Right hindlimb (tissue), 1 donor: ENCODE measurements around the gene XPO5.
"Not testable (repeated sequence)": the region's sequence is repeated elsewhere in the genome, so short reads cannot be mapped to it uniquely, and the experiment has no call there.

Experiments used
- DNase-seq: peaks from one replicate; pipeline ENCODE4 v3.0.0-alpha.2; 2018

Gene XPO5

GRCh38 chr6:43582911-43583310 is 7.1 kb upstream of the XPO5 start:
- no peak for DNase-seq

GRCh38 chr6:43579171-43579570 is 3.3 kb upstream of the XPO5 start:
- no peak for DNase-seq

GRCh38 chr6:43578748-43579147 is 2.9 kb upstream of the XPO5 start:
- no peak for DNase-seq

- no peak for DNase-seq
Observed at GRCh38 chr6:43575105-43575771, 600 bp downstream of the XPO5 start.

- no peak for DNase-seq
Observed at GRCh38 chr6:43572015-43572414, 3.8 kb downstream of the XPO5 start.

GRCh38 chr6:43570876-43571441 is 4.9 kb downstream of the XPO5 start:
- DNase-seq = no peak

- no peak for DNase-seq
Observed at GRCh38 chr6:43559328-43559727, 16.5 kb downstream of the XPO5 start.

- DNase-seq = not testable (repeated sequence)
Observed at GRCh38 chr6:43557620-43558019, 18.2 kb downstream of the XPO5 start.

GRCh38 chr6:43547222-43547621 is 28.6 kb downstream of the XPO5 start:
- no peak for DNase-seq

GRCh38 chr6:43544461-43544860 is 31.4 kb downstream of the XPO5 start:
- no peak for DNase-seq

- no peak for DNase-seq
Observed at GRCh38 chr6:43541774-43542471, 33.9 kb downstream of the XPO5 start.

GRCh38 chr6:43540507-43540906 is 35.3 kb downstream of the XPO5 start:
- no peak for DNase-seq

GRCh38 chr6:43539409-43539808 is 36.4 kb downstream of the XPO5 start:
- DNase-seq = not testable (repeated sequence)

GRCh38 chr6:43538986-43539385 is 36.9 kb downstream of the XPO5 start:
- DNase-seq = not testable (repeated sequence)

- DNase-seq = no peak
Observed at GRCh38 chr6:43532201-43532600, 43.6 kb downstream of the XPO5 start.

- DNase-seq = no peak
Observed at GRCh38 chr6:43524483-43524961, 51.3 kb downstream of the XPO5 start.

GRCh38 chr6:43523284-43523683 is 52.6 kb downstream of the XPO5 start:
- no peak for DNase-seq

- DNase-seq = no peak
Observed at GRCh38 chr6:43522547-43523261, 53.1 kb downstream of the XPO5 start.

- no peak for DNase-seq
Observed at GRCh38 chr6:43521836-43522235, 54.0 kb downstream of the XPO5 start.

GRCh38 chr6:43520097-43520496 is 55.7 kb downstream of the XPO5 start:
- no peak for DNase-seq

GRCh38 chr6:43517505-43518357 is 58.1 kb downstream of the XPO5 start:
- DNase-seq = no peak

GRCh38 chr6:43516697-43517504 is 58.9 kb downstream of the XPO5 start, which contains the start of the genes POLR1C and YIPF3:
Gene POLR1C (plus strand): TSS chr6:43517089. CDS start chr6:43517110, 21 bp downstream.
Gene YIPF3 (minus strand): TSS chr6:43516926. CDS start chr6:43516807, 119 bp downstream.
- DNase-seq = peak; percentile 98
